ENCODE results near the gene DTWD2.

DNA sequence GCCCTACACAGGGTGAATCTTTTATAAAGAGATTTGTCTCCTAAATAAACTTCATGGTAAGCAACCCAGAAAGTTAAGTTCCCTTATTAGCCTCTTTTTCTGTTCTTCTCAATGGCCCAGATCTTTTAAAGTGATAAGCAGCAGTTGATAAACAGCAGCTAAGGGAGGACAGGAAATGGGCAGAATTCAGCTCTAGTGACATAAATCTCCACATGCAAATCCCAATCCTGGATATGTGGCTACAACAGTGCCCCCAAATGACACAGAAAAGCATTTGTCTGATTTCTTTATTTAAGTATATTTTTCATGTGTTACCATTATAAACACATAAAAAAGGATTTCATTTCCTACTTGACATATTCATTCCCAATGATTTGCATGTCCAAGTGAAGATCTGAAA lies 199.0 kb downstream of the DTWD2 start:
- TF ChIP-seq, protein P1, sequence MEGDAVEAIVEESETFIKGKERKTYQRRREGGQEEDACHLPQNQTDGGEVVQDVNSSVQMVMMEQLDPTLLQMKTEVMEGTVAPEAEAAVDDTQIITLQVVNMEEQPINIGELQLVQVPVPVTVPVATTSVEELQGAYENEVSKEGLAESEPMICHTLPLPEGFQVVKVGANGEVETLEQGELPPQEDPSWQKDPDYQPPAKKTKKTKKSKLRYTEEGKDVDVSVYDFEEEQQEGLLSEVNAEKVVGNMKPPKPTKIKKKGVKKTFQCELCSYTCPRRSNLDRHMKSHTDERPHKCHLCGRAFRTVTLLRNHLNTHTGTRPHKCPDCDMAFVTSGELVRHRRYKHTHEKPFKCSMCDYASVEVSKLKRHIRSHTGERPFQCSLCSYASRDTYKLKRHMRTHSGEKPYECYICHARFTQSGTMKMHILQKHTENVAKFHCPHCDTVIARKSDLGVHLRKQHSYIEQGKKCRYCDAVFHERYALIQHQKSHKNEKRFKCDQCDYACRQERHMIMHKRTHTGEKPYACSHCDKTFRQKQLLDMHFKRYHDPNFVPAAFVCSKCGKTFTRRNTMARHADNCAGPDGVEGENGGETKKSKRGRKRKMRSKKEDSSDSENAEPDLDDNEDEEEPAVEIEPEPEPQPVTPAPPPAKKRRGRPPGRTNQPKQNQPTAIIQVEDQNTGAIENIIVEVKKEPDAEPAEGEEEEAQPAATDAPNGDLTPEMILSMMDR (IDR thresholded peaks at IDR 0.05), result no peak
- TF ChIP-seq POLR2A (IDR thresholded peaks at IDR 0.05), result no peak
